Liver (tissue), 3 donors: Measurements from ENCODE around the gene CDH19.

ENCODE experiments used
- TAF1 ChIP-seq: conservative IDR thresholded peaks from 2 replicates; pipeline ENCODE4 v1.6.1; 2016; ENCODE audit warnings: antibody characterized with exemption, mild to moderate bottlenecking
- YY1 ChIP-seq: IDR thresholded peaks from 2 replicates; pipeline ENCODE4 v1.6.1; 2016; ENCODE audit warnings: antibody characterized with exemption, mild to moderate bottlenecking
- TF ChIP-seq, protein P1 (sequence below): fragments of 150-350 bp; IDR thresholded peaks from 2 replicates; pipeline ENCODE4 v1.5.1; 2017; ENCODE audit warnings: improper control_type of control experiment, low read depth, low read length; ENCODE audit not compliant: missing input control
- TF ChIP-seq, protein P2 (sequence below): IDR thresholded peaks from 2 replicates; pipeline ENCODE4 v1.6.1; 2016; ENCODE audit warnings: antibody characterized with exemption
- donor health status: healthy.
- donor health status: healthy.

DNA sequence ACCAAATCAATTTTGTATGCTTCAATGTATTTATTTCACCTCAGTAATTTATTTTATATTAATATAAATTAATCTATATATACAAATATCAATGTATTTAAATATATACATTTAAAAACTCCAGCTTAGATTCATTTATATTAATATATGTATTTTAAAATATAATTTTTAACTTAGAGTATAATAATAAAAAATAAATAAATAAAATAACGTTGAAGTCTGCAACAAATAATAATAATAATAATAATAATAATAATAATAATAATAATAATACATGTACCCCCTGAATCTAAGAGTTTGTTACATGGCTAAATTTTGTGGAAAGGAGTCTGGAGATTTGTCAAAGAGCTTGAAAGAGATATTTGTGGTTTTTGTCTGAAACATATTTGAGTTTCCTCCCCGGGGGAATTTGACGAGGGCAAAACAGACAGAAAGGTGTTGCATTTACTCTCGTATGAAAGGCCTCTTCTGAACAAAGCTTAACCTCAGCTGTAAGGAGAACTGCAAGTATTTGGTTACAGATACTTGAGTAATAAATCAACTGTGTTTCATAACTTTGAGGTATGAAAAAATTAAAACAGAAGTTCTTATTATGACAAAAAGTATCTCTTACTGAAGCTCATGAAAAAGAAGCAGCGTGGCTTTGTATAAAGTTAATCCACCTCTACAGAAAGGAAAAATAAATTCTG is 93.4 kb downstream of the CDH19 start:
- no peak for TF ChIP-seq YY1
- TF ChIP-seq, protein P1, sequence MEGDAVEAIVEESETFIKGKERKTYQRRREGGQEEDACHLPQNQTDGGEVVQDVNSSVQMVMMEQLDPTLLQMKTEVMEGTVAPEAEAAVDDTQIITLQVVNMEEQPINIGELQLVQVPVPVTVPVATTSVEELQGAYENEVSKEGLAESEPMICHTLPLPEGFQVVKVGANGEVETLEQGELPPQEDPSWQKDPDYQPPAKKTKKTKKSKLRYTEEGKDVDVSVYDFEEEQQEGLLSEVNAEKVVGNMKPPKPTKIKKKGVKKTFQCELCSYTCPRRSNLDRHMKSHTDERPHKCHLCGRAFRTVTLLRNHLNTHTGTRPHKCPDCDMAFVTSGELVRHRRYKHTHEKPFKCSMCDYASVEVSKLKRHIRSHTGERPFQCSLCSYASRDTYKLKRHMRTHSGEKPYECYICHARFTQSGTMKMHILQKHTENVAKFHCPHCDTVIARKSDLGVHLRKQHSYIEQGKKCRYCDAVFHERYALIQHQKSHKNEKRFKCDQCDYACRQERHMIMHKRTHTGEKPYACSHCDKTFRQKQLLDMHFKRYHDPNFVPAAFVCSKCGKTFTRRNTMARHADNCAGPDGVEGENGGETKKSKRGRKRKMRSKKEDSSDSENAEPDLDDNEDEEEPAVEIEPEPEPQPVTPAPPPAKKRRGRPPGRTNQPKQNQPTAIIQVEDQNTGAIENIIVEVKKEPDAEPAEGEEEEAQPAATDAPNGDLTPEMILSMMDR: no peak
- TF ChIP-seq, protein P2, sequence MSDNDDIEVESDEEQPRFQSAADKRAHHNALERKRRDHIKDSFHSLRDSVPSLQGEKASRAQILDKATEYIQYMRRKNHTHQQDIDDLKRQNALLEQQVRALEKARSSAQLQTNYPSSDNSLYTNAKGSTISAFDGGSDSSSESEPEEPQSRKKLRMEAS: no peak
- no peak for TF ChIP-seq TAF1
